HG03460 (cell line): Measurements from ENCODE around the gene PUS7L.

ENCODE experiments used
- ATAC-seq: cut with Tn5 transposase; IDR thresholded peaks from one replicate; pipeline ENCODE4 v1.9.1; 2021; ENCODE audit not compliant: unreplicated experiment

PUS7L gene, protein sequence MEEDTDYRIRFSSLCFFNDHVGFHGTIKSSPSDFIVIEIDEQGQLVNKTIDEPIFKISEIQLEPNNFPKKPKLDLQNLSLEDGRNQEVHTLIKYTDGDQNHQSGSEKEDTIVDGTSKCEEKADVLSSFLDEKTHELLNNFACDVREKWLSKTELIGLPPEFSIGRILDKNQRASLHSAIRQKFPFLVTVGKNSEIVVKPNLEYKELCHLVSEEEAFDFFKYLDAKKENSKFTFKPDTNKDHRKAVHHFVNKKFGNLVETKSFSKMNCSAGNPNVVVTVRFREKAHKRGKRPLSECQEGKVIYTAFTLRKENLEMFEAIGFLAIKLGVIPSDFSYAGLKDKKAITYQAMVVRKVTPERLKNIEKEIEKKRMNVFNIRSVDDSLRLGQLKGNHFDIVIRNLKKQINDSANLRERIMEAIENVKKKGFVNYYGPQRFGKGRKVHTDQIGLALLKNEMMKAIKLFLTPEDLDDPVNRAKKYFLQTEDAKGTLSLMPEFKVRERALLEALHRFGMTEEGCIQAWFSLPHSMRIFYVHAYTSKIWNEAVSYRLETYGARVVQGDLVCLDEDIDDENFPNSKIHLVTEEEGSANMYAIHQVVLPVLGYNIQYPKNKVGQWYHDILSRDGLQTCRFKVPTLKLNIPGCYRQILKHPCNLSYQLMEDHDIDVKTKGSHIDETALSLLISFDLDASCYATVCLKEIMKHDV

DNA sequence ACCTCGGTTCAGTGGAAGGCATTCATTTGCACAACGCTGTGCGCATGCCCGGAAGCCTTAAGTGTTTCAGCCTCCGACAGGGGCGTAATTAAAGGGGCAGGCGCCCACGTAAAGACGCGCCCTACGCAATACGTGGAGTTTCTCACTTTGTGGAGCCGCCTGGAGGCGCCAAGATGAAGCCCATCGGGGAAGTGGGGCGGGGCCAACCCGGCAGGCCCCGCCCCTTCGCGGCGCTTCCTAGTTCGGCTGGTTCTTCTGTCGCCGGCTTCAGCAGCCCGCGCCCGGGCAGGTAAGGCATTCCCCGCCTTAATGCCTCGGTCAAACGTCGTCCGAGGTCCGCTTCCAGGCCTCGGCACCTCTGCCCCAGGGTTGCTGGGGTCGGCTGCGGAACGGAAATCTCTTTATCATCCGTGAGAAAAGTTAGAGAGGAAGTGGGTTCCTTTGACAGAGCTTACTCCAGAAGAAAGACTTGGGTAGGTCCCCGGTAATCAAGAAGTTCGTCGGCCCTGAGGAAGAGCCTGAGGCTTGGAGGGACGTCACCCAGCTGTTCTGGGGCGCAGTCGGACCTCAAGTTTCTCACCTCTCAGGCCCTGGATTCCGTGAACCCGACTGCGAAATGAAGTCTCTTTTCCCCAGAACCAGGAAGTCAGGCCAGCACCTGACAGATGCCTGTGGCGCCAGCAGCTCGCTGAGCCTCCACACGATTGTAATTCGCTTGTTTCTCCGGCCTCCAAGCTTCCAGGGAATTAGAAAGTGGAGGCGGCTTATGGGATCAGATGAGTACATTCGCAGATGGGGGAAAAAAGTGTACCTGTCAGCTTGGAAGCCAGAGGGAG lies at the start of gene PUS7L, which contains the start of gene IRAK4:
TSS of gene PUS7L (minus strand) at position 63 of the 836 bp plus-strand sequence. CDS start 3,545 bp downstream, outside the sequence.
TSS of gene IRAK4 (plus strand) at position 224 of the 836 bp plus-strand sequence. CDS start 9,161 bp downstream, outside the sequence.
- ATAC-seq, result peak; percentile 97

DNA sequence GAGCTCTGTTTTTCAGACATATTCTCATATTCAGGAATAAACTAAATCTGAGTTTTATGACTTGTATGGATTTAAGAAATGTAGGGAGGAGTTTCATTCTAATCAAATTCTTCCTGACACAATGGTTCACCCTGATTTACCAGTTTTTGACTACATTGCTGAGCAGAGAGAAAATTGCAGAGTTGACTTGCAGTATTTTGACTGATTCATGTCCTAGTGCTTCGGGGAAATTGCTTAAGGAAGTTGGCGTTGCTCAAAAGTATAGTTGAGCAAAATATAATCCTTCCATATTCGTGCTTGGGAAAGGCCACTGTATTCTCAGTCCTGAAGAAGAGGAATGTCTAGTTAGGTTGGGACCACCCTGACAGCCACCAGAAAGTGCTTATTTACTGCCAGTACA lies 48.8 kb upstream of the PUS7L start:
- no peak for ATAC-seq

DNA sequence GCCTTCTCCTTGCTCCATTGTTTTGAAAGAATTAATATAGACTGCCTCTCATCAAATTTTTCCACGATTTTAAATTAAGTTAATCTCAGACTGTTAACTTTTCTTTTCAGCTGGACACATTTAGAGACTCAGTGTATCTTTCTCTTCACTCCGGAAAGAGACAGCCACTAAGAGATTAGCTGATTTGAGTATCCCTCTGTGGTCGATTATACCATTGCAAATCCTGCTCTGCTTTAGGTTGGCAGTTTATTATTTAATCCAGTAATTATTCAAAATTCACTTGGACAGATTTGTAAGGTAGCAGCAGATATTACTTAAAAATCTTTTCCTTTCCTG lies 48.1 kb upstream of the PUS7L start:
- no peak for ATAC-seq

DNA sequence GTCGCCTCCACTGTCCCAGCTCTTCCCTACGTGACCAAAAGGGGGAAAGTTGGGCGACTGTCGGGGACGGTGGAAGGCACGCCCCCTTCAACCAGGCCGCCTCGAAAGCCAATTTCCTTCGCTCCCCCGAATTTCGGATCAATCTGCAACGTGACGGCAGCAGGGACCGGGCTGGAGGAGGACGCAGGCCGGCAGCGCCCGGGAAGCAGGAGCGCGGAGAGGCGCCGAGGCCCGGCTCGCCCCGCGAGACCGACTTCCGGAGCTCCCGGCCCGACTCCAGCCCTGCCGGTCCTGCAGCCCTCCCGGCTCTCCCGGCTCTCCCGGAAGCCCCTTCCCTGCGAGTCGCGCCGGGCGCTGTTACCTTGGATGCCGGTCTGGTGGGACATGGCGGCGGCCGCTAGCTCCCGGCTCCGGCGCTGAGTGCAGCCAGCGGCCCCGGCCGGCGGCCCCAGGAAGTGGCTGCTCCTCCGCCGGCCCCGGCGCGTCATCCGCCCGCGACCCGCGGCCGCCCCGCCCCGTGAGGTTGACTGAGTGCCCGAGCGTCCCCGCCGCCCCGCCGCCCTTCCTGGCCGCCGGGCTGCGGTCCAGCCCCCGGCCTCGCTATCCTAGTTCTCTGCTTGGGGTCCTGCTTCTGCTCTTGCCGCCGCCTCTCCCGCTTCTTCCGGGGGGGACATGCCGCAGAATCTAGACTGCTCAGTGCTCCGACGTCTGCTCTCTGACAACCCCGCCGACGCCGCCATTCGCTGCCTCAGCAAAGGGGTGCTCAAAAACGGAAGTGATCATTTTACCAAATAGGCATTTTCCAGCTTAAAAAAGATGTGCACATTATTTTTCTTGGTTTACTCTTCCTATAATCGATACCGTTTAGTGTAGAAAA lies 47.5 kb upstream of the PUS7L start, which contains the start of gene TWF1:
TSS of gene TWF1 (minus strand) at position 458 of the 877 bp plus-strand sequence. CDS start at position 386, 72 bp downstream.
- peak; percentile 93 for ATAC-seq

DNA sequence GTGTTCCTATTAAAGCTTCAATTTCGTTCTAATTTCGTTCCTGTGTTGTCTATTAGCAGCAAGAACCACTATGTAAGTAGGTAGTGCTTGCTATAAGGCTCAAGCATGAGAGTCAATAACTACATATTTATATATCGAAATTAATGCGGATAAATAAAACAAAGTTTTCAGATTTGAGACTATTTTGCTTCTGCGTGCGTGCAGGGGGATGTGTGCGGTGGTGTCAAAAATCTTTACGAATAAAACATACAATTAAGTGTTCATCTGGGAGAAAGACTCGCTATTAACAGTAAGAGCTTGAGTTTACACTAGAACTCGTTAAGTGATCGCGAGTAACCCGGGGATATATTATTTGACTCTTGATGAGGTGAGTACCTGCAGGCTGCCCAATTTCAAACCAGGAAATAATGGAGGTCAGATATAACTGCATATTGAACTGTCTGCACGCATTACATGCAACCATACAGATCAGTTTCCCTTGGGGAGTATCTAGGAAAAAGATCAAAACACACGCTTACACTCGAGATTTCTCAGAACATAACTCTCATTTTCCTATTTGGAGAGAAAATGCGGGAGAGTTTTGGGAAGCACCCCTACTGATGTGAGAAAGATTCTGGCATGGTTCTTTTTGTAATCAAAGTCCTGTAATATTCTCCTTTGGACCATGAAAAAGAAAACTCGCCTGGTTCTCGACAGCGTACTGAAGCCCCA lies 46.7 kb upstream of the PUS7L start:
- ATAC-seq, result no peak

DNA sequence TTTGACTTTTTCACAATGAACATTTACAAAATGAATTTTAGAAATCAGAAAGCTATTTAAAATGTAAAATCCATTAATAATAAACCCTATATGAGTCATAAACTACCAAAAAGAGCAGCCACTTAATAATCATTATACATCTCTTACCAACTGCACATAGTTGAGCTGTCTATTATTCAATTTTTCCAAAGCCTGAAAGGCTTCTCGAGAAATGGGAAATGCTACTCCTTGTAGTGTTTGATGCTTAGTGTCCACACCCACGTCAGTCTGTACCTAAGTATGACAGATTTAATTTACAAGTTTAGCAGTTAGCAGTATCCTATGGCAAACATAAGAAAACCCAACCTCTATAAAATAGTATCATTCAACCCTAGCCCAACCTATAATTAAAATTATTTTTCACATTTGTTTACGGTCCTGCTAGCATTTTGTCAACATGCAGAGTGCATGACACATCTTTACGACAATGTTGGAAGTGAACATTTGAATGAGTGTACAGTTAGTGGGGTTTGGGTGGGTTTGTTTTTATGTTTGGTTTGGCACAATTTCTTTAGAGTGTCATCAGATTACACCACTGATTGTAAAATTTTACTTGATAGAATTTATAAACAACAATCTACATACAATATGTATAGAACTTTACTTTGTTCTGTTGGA lies 39.1 kb upstream of the PUS7L start:
- ATAC-seq, result no peak

DNA sequence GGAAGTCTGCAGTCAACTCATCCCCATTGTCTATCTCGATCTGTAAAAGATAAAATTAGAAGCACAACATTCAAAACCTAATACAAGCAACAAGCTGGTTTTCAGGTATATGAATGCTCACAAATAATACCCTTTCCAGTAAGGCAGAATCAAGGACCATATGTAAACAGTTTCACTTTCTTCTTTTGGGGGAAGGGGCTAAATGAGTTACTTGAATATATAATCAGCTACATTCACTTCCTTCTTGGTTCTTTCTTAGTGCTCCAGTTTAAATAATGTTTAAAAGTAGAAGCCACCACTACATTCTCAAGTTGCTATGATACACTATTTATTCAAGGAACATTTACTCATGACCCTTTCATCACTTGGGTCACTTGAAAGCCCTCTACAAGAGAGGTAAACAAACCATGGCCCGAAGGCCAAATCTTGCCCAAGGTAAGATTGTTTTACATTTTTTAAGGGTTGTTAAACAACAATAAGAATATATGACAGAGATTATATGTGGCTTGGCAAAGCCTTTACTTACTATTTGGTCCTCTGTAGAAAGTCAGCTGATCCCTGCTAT lies 37.2 kb upstream of the PUS7L start:
- no peak for ATAC-seq

DNA sequence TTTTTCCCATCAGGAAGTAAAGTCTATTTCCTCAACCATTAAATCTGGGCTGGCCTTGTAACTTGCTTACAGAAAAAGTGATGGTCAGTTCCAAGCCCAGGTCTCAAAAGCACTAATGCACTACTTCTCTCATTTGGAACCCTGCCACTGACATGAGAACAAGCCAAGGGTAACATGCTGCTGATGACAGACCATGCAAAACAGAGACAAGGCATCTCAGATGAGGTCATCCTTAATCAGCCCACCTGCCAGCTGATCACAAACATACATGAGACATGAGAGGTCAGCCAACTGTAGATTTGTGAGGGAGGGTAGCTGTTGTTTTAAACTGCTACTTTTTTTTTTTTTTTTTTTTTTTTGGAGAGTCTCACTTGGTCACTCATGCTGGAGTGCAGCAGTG lies 31.4 kb upstream of the PUS7L start:
- ATAC-seq, result peak; percentile 43

DNA sequence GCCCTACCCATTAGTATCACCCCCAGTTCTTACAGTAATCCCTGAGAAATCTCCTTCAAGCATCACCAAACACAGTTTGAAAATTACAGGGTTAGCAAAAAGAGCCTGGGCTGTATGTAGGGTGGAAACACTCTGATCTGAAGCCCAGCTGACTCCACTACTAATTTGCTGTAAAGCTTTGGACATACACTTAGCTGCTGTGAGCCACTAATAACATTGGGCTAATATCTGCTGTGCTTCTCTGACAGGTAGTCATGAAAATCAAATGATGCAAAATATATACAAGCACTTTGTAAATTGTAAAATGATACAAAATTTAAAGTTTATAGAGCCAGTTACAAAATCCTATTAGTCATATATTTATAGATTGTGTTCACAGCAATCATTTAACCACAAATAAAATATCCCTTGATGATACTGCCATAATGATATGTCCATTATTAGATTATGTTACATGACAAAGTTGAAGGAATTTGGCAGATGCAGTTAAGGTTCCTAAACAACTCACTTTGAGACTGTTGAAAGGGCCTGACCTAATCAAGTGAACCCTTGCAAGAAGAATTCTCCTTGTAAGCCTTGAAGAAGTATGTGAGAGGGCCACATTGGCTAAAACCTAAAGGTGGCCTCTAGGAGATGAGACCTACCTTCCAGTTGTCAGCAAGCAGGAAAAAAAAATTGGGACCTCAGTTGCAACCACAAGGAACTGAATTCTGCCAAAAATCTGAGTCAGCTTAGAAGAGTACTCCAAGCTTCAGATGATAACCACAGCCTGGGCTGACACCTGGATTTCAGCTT lies 28.5 kb upstream of the PUS7L start:
- ATAC-seq, result no peak

DNA sequence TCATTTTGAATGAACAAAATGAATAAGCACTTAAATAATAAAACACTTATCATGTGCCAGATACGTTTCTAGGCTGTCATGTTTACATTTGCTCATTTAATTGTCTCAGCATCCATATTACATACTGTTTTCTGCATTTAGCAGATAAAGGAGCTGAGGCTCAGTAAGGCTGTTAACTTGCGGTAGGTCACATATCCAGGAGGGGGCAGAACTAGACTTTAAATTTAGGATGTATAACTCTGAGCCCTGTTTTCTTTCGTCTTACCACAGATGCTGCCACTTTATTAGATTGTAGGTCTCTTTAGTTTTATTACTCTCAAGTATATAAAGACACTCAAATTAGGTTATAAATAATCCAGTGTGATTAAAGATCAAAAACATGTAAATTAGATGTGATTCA lies 17.9 kb upstream of the PUS7L start:
- no peak for ATAC-seq

DNA sequence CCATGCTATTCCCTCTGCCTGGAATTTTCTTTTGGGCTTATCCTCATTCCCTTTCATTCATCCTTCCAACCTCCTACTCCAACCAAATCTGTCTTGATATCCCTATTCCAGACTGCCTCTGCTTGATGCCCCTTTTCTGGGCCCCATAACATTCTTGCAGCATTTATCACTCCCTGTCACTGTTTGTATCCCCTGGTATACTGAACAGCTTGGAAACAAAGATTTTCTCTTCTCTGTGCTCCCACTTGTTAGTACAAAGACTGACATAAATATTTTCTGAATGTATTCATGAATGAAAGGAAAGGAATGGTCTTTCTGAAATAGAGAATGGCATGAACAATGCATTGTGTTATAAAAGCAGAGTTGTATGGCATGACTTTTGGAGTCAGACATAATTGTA lies 7.7 kb upstream of the PUS7L start:
- ATAC-seq, result no peak

DNA sequence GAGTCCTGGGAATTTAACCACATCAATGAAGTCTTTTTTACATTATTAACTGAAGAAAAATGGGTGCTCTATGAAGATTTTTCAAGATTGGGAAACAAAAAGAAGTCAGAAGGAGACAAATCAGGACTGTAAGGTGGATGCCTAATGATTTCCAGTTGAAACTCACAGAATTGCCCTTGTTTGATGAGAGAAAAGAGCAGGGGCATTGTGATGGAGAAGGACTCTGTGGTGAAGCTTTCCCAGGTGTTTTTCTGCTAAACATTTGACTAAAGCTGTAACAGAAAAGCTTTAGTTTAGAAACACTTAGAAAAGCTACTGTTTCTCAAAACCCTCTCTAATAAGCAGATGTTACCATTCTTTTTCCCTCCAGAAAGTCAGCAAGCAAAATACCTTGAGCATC lies 5.9 kb upstream of the PUS7L start:
- ATAC-seq, result no peak

DNA sequence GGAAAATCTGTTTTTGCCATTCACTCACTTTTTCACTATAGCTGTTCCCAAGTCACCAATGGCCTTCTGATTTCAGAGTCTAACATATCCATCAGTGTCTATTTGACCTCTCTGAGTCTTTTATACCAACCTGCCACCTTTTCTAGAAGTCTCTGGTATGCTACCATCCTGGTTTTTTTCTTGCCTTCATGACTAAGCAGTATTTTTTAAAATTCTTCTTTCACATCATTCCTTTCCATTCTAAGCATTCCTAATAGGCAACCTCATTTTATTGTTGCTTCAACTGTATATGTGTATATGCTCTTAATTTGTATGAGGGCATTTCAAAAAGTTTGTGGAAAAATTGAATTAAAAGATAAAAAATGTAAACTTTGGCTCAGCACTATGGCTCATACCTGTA lies 5.2 kb upstream of the PUS7L start:
- ATAC-seq, result no peak

DNA sequence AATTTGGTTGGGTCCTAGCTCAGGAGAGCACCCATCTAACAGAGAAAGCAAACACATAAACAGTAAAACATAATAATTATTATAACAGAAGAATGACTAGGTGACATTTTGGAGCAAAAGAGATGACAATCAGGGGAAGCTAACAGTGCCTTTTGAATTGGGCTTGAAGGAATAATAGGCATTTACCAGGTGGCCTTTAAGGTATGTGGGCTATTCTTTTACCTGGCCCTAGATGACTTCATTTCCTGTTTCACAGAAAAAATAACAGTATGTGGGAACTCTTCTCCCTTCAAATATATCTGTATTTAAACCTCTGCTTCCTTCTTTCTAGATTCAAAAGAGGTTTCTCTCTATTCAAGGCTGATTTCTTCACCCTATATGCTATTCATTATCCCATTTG lies 4.0 kb upstream of the PUS7L start:
- no peak for ATAC-seq

DNA sequence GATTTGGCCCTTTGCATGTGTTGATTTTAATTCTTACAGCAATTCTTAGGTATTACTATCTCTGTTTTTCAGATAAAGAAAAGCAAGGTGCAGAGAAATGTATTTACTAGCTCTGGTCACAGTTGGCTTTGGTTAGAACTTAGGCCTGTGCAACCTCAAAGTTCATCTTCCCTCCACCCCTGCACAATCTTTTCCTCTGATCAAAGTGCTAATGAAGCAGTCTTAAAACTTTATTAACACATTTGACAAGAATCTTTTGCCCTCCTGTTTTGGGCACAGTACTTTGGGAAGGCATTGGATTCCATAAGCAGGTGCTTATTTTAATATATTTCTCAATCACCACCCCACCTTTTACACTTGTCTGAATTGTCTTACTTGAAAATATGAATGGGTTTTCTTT lies 2.9 kb upstream of the PUS7L start:
- no peak for ATAC-seq

DNA sequence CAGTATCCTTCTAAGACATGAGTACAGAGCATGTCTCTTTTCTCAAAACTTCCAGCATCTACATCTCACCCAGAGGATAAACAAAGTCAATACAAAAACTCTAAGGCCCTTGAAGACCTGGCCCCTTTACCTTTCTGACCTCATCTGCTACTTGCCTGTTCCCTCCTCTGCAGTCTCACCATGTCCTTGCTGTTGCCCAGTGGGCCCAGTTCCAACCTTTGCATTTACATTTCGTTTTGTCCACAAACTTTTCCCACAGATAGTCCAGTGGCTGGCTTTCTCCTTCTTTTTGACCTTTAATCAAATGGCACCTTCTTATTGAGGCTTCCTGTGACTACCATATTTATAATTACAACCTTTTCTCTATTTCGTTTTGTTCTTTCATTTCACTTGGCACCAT lies 1.8 kb upstream of the PUS7L start:
- no peak for ATAC-seq

DNA sequence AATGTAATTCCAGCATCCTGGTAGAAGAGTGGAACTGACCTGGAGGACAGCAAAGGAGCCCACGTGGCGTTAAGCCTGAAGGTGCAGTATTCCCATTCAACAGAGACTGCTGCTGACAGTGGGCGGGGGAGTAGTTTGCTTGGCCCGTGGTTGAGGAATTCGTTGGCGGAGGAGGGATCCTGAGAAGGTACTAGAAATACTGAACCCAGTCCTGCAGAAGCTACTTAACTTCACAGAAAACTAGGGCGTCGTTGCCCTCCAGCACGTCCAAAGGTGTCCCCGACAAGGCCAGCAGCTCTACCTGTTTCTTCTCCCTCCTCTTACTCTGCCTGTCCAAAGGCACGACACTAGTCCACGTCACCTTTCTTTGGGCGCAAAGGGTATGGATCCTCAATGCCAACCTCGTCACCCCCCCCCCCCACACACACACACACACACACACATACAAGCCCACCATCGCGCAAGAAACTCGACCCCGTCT lies 303 bp downstream of the PUS7L start:
- peak; percentile 5 for ATAC-seq

DNA sequence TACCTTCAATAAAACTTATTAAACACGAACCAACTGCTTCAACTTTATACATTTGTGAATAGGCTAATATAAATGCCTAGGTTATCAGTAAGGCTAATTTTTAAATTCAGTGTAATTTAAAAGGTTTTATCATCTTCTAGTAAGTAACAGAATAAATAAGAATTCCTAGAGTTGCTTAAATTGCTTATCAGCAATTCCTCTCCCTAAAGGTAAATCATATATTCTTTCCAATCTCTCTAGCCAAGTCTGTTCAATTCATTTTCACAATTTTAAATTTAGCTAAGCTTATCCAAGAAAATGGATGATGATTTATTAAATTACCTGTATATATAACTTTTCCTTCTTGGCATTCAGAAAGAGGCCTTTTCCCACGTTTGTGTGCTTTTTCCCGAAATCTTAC lies 4.6 kb downstream of the PUS7L start:
- no peak for ATAC-seq
